ENCODE results near the gene ABI3BP. TPM values are rescaled to one million over a fixed set of nuclear protein-coding genes. Genes with fewer than 3 reads are reported as not detected.

Gene ABI3BP
- total RNA-seq, 5 donors from 2014 or later (not counting 1 experiment from before 2014, with no cell fraction given) = 0.18 to 0.66 (median 0.43) TPM; not detected in 2

DNA sequence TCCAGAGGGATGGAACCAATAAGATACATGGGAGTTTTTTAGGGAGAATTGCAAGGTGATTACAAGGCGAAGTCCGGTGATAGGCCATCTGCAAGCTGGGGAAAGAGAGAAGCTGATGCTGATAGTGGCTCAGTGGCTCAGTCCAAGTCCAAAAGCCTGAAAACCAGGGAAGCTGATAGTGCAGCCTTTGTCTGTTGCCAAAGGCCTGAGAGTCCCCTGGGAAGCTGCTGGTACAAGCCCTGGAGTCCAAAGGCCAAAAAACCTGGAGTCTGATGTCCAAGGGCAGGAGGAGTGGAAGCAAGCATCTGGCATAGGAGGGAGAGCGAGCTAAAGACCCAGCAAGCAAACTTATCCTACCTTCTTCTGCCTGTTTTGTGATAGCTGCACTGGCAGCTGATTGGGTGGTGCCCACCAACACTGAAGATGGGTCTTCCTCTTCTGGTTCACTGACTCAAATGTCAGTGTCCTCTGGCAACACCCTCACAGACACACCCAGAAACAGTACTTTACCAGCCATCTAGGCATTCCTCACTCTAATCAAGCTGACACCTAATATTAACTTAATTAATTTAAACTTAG is 267.2 kb downstream of the ABI3BP start:
- no peak overlapping the region for H3K27ac ChIP-seq (ENCODE audit: low read length)
- H3K4me3 ChIP-seq (ENCODE audit: control insufficient read depth in 1 of 2, extremely low read depth in 1 of 2, low read length in 1 of 2) = no peak overlapping the region
- no peak overlapping the region for H3K27ac Mint-ChIP-seq
- 100% methylated on average over 3 of the region's 3 CpGs for WGBS (ENCODE audit: insufficient coverage)
- H3K4me3 Mint-ChIP-seq = no peak overlapping the region
- peaks cover 6 to 48% of the 10 kb centered on the region in 2 donors for H3K36me3 ChIP-seq (ENCODE audit: control insufficient read depth in 2 of 2, extremely low read depth in 1 of 2, insufficient read depth in 1 of 2, low read length in 1 of 2)
- H3K4me1 Mint-ChIP-seq = peaks cover 10 to 28% (median 21%) of the 10 kb centered on the region in 3 donors
- no peaks in the 10 kb centered on the region for H3K27me3 Mint-ChIP-seq
- no peak for ATAC-seq (replicated peaks in 1 of 4)
- POLR2A ChIA-PET = interaction anchor here (0.6 to 1.2 kb wide), 6 partner anchors 9 to 947 kb away, joined by 3 to 13 read pairs (median 5); no protein-coding TSS in a partner anchor
- no peaks in the 10 kb centered on the region for H3K9me3 Mint-ChIP-seq
- H3K4me1 ChIP-seq (ENCODE audit: control insufficient read depth in 1 of 2, extremely low read depth in 1 of 2, insufficient read depth in 2 of 2, low read length in 2 of 2) = no peaks in the 10 kb centered on the region
- CTCF ChIA-PET = interaction anchor here (0.6 to 1.5 kb wide), 9 partner anchors 10 to 848 kb away, joined by 3 to 7 read pairs (median 3); no protein-coding TSS in a partner anchor
- no peak for DNase-seq
- no peaks in the 10 kb centered on the region for H3K9me3 ChIP-seq
- H3K36me3 Mint-ChIP-seq = peaks cover 47% of the 10 kb centered on the region
- no peaks in the 10 kb centered on the region for H3K27me3 ChIP-seq (replicated peaks in 1 of 2; ENCODE audit: control insufficient read depth in 2 of 2, extremely low read depth in 1 of 2, insufficient read depth in 2 of 2, low read length in 1 of 2)

GRCh38 chr3:100720426-100720825 is 272.8 kb downstream of the ABI3BP start:
- H3K9me3 ChIP-seq = no peaks in the 10 kb centered on the region
- H3K4me1 Mint-ChIP-seq = peaks cover 31 to 37% (median 36%) of the 10 kb centered on the region in 3 donors
- H3K36me3 ChIP-seq (ENCODE audit: control insufficient read depth in 2 of 2, extremely low read depth in 1 of 2, insufficient read depth in 1 of 2, low read length in 1 of 2) = peaks cover 0 to 46% of the 10 kb centered on the region in 2 donors
- H3K4me1 ChIP-seq (ENCODE audit: control insufficient read depth in 1 of 2, extremely low read depth in 1 of 2, insufficient read depth in 2 of 2, low read length in 2 of 2) = peaks cover 0 to 3% of the 10 kb centered on the region in 2 experiments
- no peak overlapping the region for H3K4me3 Mint-ChIP-seq
- no peaks in the 10 kb centered on the region for H3K27me3 Mint-ChIP-seq
- CTCF ChIA-PET = no interaction called here
- POLR2A ChIA-PET = no interaction called here
- H3K36me3 Mint-ChIP-seq = peaks cover 54% of the 10 kb centered on the region
- H3K4me3 ChIP-seq (ENCODE audit: control insufficient read depth in 1 of 2, extremely low read depth in 1 of 2, low read length in 1 of 2) = no peak overlapping the region
- no peak overlapping the region for H3K27ac Mint-ChIP-seq
- ATAC-seq (replicated peaks in 1 of 4) = no peak
- H3K27ac ChIP-seq (ENCODE audit: low read length) = no peak overlapping the region
- H3K27me3 ChIP-seq (replicated peaks in 1 of 2; ENCODE audit: control insufficient read depth in 2 of 2, extremely low read depth in 1 of 2, insufficient read depth in 2 of 2, low read length in 1 of 2) = no peaks in the 10 kb centered on the region
- no CpG with 5 or more reads among the region's 5 CpGs for WGBS (ENCODE audit: insufficient coverage)
- no peaks in the 10 kb centered on the region for H3K9me3 Mint-ChIP-seq
- DNase-seq = no peak

- Mint-ChIP-seq H3K4me1 (peaks cover 37 to 48% (median 45%) of the 10 kb centered on the region in 3 donors), H3K36me3 (peaks cover 62% of the 10 kb centered on the region), H3K9me3 (no peaks in the 10 kb centered on the region), H3K4me3 (no peak overlapping the region), H3K27ac (no peak overlapping the region), H3K27me3 (no peaks in the 10 kb centered on the region)
- ATAC-seq (replicated peaks in 1 of 4) (no peak), DNase-seq (no peak)
- no peaks in the 10 kb centered on the region for H3K27me3 ChIP-seq (replicated peaks in 1 of 2; ENCODE audit: control insufficient read depth in 2 of 2, extremely low read depth in 1 of 2, insufficient read depth in 2 of 2, low read length in 1 of 2)
- no peak overlapping the region for H3K27ac ChIP-seq (ENCODE audit: low read length)
- peaks cover 0 to 3% of the 10 kb centered on the region in 2 experiments for H3K4me1 ChIP-seq (ENCODE audit: control insufficient read depth in 1 of 2, extremely low read depth in 1 of 2, insufficient read depth in 2 of 2, low read length in 2 of 2)
- no CpG with 5 or more reads among the region's 1 CpG for WGBS (ENCODE audit: insufficient coverage)
- H3K4me3 ChIP-seq (ENCODE audit: control insufficient read depth in 1 of 2, extremely low read depth in 1 of 2, low read length in 1 of 2) = no peak overlapping the region
- no peaks in the 10 kb centered on the region for H3K9me3 ChIP-seq
- CTCF ChIA-PET = no interaction called here
- POLR2A ChIA-PET = interaction anchor here in 1 of 2 donors (0.7 to 0.9 kb wide), 3 partner anchors 8 to 757 kb away, joined by 3 to 5 read pairs (median 3); no protein-coding TSS in a partner anchor
- H3K36me3 ChIP-seq (ENCODE audit: control insufficient read depth in 2 of 2, extremely low read depth in 1 of 2, insufficient read depth in 1 of 2, low read length in 1 of 2) = peaks cover 0 to 46% of the 10 kb centered on the region in 2 donors
These were observed 274.1 kb downstream of the ABI3BP start for GRCh38 chr3:100719136-100719535.

DNA sequence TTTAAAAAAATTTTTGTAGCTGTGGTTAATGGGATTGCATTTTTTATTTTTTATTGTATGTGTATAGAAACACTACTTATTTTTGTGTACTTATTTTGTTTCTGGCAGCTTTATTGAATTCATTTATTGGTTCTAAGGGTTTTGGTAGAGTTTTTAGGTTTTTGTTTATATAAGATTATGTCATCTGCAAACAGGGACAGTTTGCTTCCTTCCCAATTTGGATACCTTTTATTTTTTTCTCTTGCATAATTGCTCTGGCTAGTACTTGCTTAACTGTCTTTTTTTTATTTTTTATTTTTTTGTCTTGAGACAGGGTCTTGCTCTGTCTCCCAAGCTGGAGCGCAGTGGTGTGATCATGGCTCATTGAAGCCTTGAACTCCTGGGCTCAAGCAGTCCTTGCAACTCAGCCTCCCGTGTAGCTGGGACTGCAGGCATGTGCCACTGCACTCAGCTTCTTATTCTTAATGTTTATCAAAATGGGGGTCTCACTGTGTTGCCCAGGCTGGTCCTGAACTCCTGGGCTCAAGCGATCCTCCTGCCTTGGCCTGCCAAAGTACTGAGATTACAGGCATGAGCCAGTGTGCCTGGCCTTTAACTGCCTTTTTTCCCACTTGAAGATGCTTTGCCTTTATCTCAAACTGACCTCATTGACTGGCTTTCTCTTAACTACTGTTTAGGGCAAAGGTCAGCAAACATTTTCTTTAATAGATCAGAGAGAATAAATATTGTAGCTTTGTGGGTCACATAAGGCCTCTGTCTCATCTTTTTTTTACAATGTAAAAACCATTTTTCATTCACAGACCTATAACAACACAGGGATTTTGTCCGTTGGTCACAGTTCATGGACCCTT is 275.4 kb downstream of the ABI3BP start:
- peaks cover 0 to 47% of the 10 kb centered on the region in 2 donors for H3K36me3 ChIP-seq (ENCODE audit: control insufficient read depth in 2 of 2, extremely low read depth in 1 of 2, insufficient read depth in 1 of 2, low read length in 1 of 2)
- ATAC-seq (replicated peaks in 1 of 4) (no peak), DNase-seq (no peak)
- ChIA-PET CTCF (interaction anchor here (0.6 to 1.0 kb wide), 4 partner anchors 9 to 249 kb away, joined by 3 to 5 read pairs (median 4); no protein-coding TSS in a partner anchor), POLR2A (interaction anchor here (0.6 to 0.8 kb wide), 10 partner anchors 9 to 891 kb away, joined by 3 to 13 read pairs (median 5); partner anchors contain the start of genes LNP1 (in 1 of the 2) and TFG (in 1 of the 2))
- H3K4me3 ChIP-seq (ENCODE audit: control insufficient read depth in 1 of 2, extremely low read depth in 1 of 2, low read length in 1 of 2) = no peak overlapping the region
- no peaks in the 10 kb centered on the region for H3K9me3 Mint-ChIP-seq
- H3K9me3 ChIP-seq = no peaks in the 10 kb centered on the region
- peaks cover 46 to 61% (median 47%) of the 10 kb centered on the region in 3 donors for H3K4me1 Mint-ChIP-seq
- H3K4me1 ChIP-seq (ENCODE audit: control insufficient read depth in 1 of 2, extremely low read depth in 1 of 2, insufficient read depth in 2 of 2, low read length in 2 of 2) = peaks cover 1 to 7% of the 10 kb centered on the region in 2 experiments
- no peak overlapping the region for H3K4me3 Mint-ChIP-seq
- 93% methylated on average over 3 of the region's 4 CpGs for WGBS (ENCODE audit: insufficient coverage)
- no peak overlapping the region for H3K27ac ChIP-seq (ENCODE audit: low read length)
- no peaks in the 10 kb centered on the region for H3K27me3 ChIP-seq (replicated peaks in 1 of 2; ENCODE audit: control insufficient read depth in 2 of 2, extremely low read depth in 1 of 2, insufficient read depth in 2 of 2, low read length in 1 of 2)
- H3K36me3 Mint-ChIP-seq = peaks cover 68% of the 10 kb centered on the region
- H3K27me3 Mint-ChIP-seq = no peaks in the 10 kb centered on the region
- peak overlapping the region in 1 of 2 donors; percentile 28 for H3K27ac Mint-ChIP-seq

GRCh38 chr3:100717063-100717462 is 276.2 kb downstream of the ABI3BP start:
- ATAC-seq (replicated peaks in 1 of 4) = no peak
- H3K27ac Mint-ChIP-seq = no peak overlapping the region
- Histone ChIP-seq H3K9me3 (no peaks in the 10 kb centered on the region), H3K27ac (ENCODE audit: low read length) (no peak overlapping the region), H3K27me3 (replicated peaks in 1 of 2; ENCODE audit: control insufficient read depth in 2 of 2, extremely low read depth in 1 of 2, insufficient read depth in 2 of 2, low read length in 1 of 2) (no peaks in the 10 kb centered on the region), H3K4me3 (ENCODE audit: control insufficient read depth in 1 of 2, extremely low read depth in 1 of 2, low read length in 1 of 2) (no peak overlapping the region), H3K36me3 (ENCODE audit: control insufficient read depth in 2 of 2, extremely low read depth in 1 of 2, insufficient read depth in 1 of 2, low read length in 1 of 2) (peaks cover 0 to 44% of the 10 kb centered on the region in 2 donors), H3K4me1 (ENCODE audit: control insufficient read depth in 1 of 2, extremely low read depth in 1 of 2, insufficient read depth in 2 of 2, low read length in 2 of 2) (peaks cover 2 to 7% of the 10 kb centered on the region in 2 experiments)
- H3K9me3 Mint-ChIP-seq = no peaks in the 10 kb centered on the region
- peaks cover 65% of the 10 kb centered on the region for H3K36me3 Mint-ChIP-seq
- no peak for DNase-seq
- ChIA-PET CTCF (interaction anchor here (0.6 to 1.0 kb wide), 2 partner anchors 52 to 657 kb away, joined by 3 read pairs; no protein-coding TSS in a partner anchor), POLR2A (interaction anchor here in 1 of 2 donors (0.6 to 0.7 kb wide), 2 partner anchors 96 to 316 kb away, joined by 3 read pairs; partner anchors contain the start of gene LNP1)
- H3K4me1 Mint-ChIP-seq = peaks cover 54 to 69% (median 55%) of the 10 kb centered on the region in 3 donors
- WGBS (ENCODE audit: insufficient coverage) = 86% methylated on average over 1 of the region's 2 CpGs
- H3K4me3 Mint-ChIP-seq = peak overlapping the region in 2 of 3 donors; percentile 7 to 28
- H3K27me3 Mint-ChIP-seq = no peaks in the 10 kb centered on the region

GRCh38 chr3:100715176-100715575 is 278.0 kb downstream of the ABI3BP start:
- ATAC-seq (replicated peaks in 1 of 4) = no peak
- CTCF ChIA-PET = interaction anchor here in 1 of 2 donors (0.7 to 1.7 kb wide), 2 partner anchors 10 to 11 kb away, joined by 3 read pairs; no protein-coding TSS in a partner anchor
- POLR2A ChIA-PET = interaction anchor here in 1 of 2 donors (0.6 to 0.8 kb wide), 4 partner anchors 12 to 862 kb away, joined by 3 to 6 read pairs (median 4); no protein-coding TSS in a partner anchor
- Mint-ChIP-seq H3K9me3 (no peaks in the 10 kb centered on the region), H3K36me3 (peaks cover 58% of the 10 kb centered on the region), H3K4me3 (peak overlapping the region in 1 of 3 donors; percentile 7), H3K27me3 (no peaks in the 10 kb centered on the region), H3K4me1 (peaks cover 71 to 86% (median 74%) of the 10 kb centered on the region in 3 donors), H3K27ac (no peak overlapping the region)
- Histone ChIP-seq H3K9me3 (no peaks in the 10 kb centered on the region), H3K4me3 (ENCODE audit: control insufficient read depth in 1 of 2, extremely low read depth in 1 of 2, low read length in 1 of 2) (no peak overlapping the region), H3K36me3 (ENCODE audit: control insufficient read depth in 2 of 2, extremely low read depth in 1 of 2, insufficient read depth in 1 of 2, low read length in 1 of 2) (peaks cover 0 to 31% of the 10 kb centered on the region in 2 donors), H3K4me1 (ENCODE audit: control insufficient read depth in 1 of 2, extremely low read depth in 1 of 2, insufficient read depth in 2 of 2, low read length in 2 of 2) (peaks cover 5 to 16% of the 10 kb centered on the region in 2 experiments), H3K27ac (ENCODE audit: low read length) (no peak overlapping the region), H3K27me3 (replicated peaks in 1 of 2; ENCODE audit: control insufficient read depth in 2 of 2, extremely low read depth in 1 of 2, insufficient read depth in 2 of 2, low read length in 1 of 2) (no peaks in the 10 kb centered on the region)
- no peak for DNase-seq
